Liver (tissue), 9 donors: Measurements from ENCODE around the gene LMAN2. TPM values are rescaled to one million over a fixed set of nuclear protein-coding genes. Genes with fewer than 3 reads are reported as not detected.

Experiments
- DNase-seq: peaks from one replicate; pipeline ENCODE4 v3.0.0-alpha.2; 2017; ENCODE audit warnings: low spot score
- H3K27ac ChIP-seq, 2 donors: one replicate each; pipeline ENCODE4 v1.7.0; 2013; ENCODE audit warnings: inconsistent platforms in 2 of 2, low read length in 2 of 2, control low read depth in 1 of 2, low read depth in 1 of 2, mild to moderate bottlenecking in 1 of 2
- H3K27me3 ChIP-seq, 4 donors: one replicate each; pipeline versions ENCODE4 v1.6.1 to v1.7.0; 2013; ENCODE audit warnings: low read length in 3 of 4, inconsistent platforms in 1 of 4, mild to moderate bottlenecking in 1 of 4, moderate library complexity in 1 of 4; ENCODE audit not compliant: control insufficient read depth in 4 of 4, insufficient read depth in 4 of 4
- H3K36me3 ChIP-seq, 4 donors: one replicate each; pipeline versions ENCODE4 v1.6.1 to v1.7.0; 2013; ENCODE audit warnings: low read length in 3 of 4, mild to moderate bottlenecking in 3 of 4, low read depth in 1 of 4, moderate library complexity in 1 of 4; ENCODE audit not compliant: control insufficient read depth in 4 of 4, insufficient read depth in 3 of 4
- H3K4me1 ChIP-seq, 4 donors: one replicate each; pipeline versions ENCODE4 v1.6.1 to v1.7.0; 2013; ENCODE audit warnings: low read length in 3 of 4, mild to moderate bottlenecking in 3 of 4, moderate library complexity in 1 of 4; ENCODE audit not compliant: control insufficient read depth in 4 of 4, insufficient read depth in 4 of 4
- H3K4me3 ChIP-seq, 3 donors: one replicate each; pipeline versions ENCODE4 v1.6.1 to v1.7.0; 2013; ENCODE audit warnings: low read length in 3 of 3, control low read depth in 1 of 3, low read depth in 1 of 3, mild to moderate bottlenecking in 1 of 3
- H3K9ac ChIP-seq, 2 donors: one replicate each; pipeline ENCODE4 v1.7.0; 2013; ENCODE audit warnings: low read length in 2 of 2, mild to moderate bottlenecking in 2 of 2, moderate library complexity in 2 of 2, control low read depth in 1 of 2, low read depth in 1 of 2
- H3K9me3 ChIP-seq, 4 donors: one replicate each; pipeline versions ENCODE4 v1.6.1 to v1.7.0; 2013; ENCODE audit warnings: low read length in 3 of 4; ENCODE audit not compliant: control insufficient read depth in 4 of 4
- ATF3 ChIP-seq: IDR thresholded peaks from 2 replicates; pipeline ENCODE4 v1.6.1; 2016; ENCODE audit warnings: antibody characterized with exemption
- CTCF ChIP-seq: fragments of 150-350 bp; IDR thresholded peaks from 2 replicates; pipeline ENCODE4 v1.5.1; 2017; ENCODE audit warnings: improper control_type of control experiment, low read depth, low read length; ENCODE audit not compliant: missing input control
- EGR1 ChIP-seq, 2 donors: IDR thresholded peaks; 2 replicates each; pipeline ENCODE4 v1.6.1; 2016 to 2018; ENCODE audit warnings: antibody characterized with exemption in 2 of 2, low read depth in 2 of 2
- FOXA1 ChIP-seq: IDR thresholded peaks from 2 replicates; pipeline ENCODE4 v1.6.1; 2016; ENCODE audit warnings: antibody characterized with exemption
- FOXA2 ChIP-seq: IDR thresholded peaks from 2 replicates; pipeline ENCODE4 v1.6.1; 2016; ENCODE audit warnings: antibody characterized with exemption
- GABPA ChIP-seq, 2 donors: IDR thresholded peaks in 1 of 2; conservative IDR thresholded peaks in 1 of 2; 2 replicates each; pipeline ENCODE4 v1.6.1; 2016; ENCODE audit warnings: antibody characterized with exemption in 2 of 2, mild to moderate bottlenecking in 1 of 2, moderate library complexity in 1 of 2
- HNF4G ChIP-seq: IDR thresholded peaks from 2 replicates; pipeline ENCODE4 v1.6.1; 2016; ENCODE audit warnings: antibody characterized with exemption
- JUND ChIP-seq, 2 donors: IDR thresholded peaks; 2 replicates each; pipeline ENCODE4 v1.6.1; 2016; ENCODE audit warnings: antibody characterized with exemption in 2 of 2
- MAX ChIP-seq: IDR thresholded peaks from 2 replicates; pipeline ENCODE4 v1.6.1; 2016; ENCODE audit warnings: antibody characterized with exemption
- NR2F2 ChIP-seq: IDR thresholded peaks from 2 replicates; pipeline ENCODE4 v1.6.1; 2016; ENCODE audit warnings: antibody characterized with exemption
- RAD21 ChIP-seq, 2 donors: IDR thresholded peaks; 2 replicates each; pipeline ENCODE4 v1.6.1; 2016; ENCODE audit warnings: antibody characterized with exemption in 2 of 2, mild to moderate bottlenecking in 2 of 2
- REST ChIP-seq: IDR thresholded peaks from 2 replicates; pipeline ENCODE4 v1.6.1; 2016; ENCODE audit warnings: antibody characterized with exemption, mild to moderate bottlenecking
- RXRA ChIP-seq, 2 donors: IDR thresholded peaks; 2 replicates each; pipeline ENCODE4 v1.6.1; 2017 to 2018; ENCODE audit warnings: antibody characterized with exemption in 2 of 2, mild to moderate bottlenecking in 1 of 2
- SP1 ChIP-seq: IDR thresholded peaks from 2 replicates; pipeline ENCODE4 v1.6.1; 2018; ENCODE audit warnings: antibody characterized with exemption, mild to moderate bottlenecking
- TAF1 ChIP-seq: conservative IDR thresholded peaks from 2 replicates; pipeline ENCODE4 v1.6.1; 2016; ENCODE audit warnings: antibody characterized with exemption, mild to moderate bottlenecking
- YY1 ChIP-seq: IDR thresholded peaks from 2 replicates; pipeline ENCODE4 v1.6.1; 2016; ENCODE audit warnings: antibody characterized with exemption, mild to moderate bottlenecking
- ZBTB33 ChIP-seq: IDR thresholded peaks from 2 replicates; pipeline ENCODE4 v1.6.1; 2016; ENCODE audit warnings: antibody characterized with exemption
- WGBS: extraction: QIAGEN DNeasy Blood & Tissue Kit; methylation state at CpG from one replicate; pipeline ENCODE4 v1.1.7; 2013; 5-methylcytosine and 5-hydroxymethylcytosine counted together
- polyA plus RNA-seq, 2 donors: library from polyadenylated mRNA; stranded (reverse) in 1 of 2; unstranded in 1 of 2; fragments of 200-250 nt in 1 of 2; fragments of >200 nt in 1 of 2; fragmentation: Nextera tagmentation in 1 of 2; extraction: Ambion mirVana in 1 of 2; gene quantifications; one replicate each; pipeline versions ENCODE4 v1.2.1 to v1.2.3, GENCODE V29; 2013 to 2015
- total RNA-seq, 2 donors: library from RNA; depleted of rRNA; stranded (reverse); fragments of >200 nt; gene quantifications; one replicate each; pipeline ENCODE4 v1.2.3, GENCODE V29; 2014
- donor health status: healthy.
- donor health status: healthy.
- donor health status: healthy.
- donor health status: healthy.
- donor health status: healthy.

The LMAN2 gene
- total and polyA plus RNA-seq, 4 donors: 243 to 478 (median 364) TPM

GRCh38 chr5:177319913-177320588 lies 31.4 kb downstream of the LMAN2 start:
- Histone ChIP-seq H3K27ac (no peak overlapping the region), H3K4me3 (no peak overlapping the region), H3K9ac (no peak overlapping the region), H3K27me3 (no peaks in the 10 kb centered on the region), H3K4me1 (peaks cover 1 to 5% (median 4%) of the 10 kb centered on the region in 4 donors), H3K36me3 (no peaks in the 10 kb centered on the region), H3K9me3 (no peaks in the 10 kb centered on the region)
- no peak for DNase-seq
- TF ChIP-seq MAX (no peak), RXRA (IDR thresholded peaks at IDR 0.05) (no peak), GABPA (IDR thresholded peaks at IDR 0.05 in 1 of 2, conservative IDR thresholded peaks at IDR 0.05 in 1 of 2) (no peak), RAD21 (IDR thresholded peaks at IDR 0.05) (no peak), TAF1 (no peak), NR2F2 (no peak), SP1 (no peak), REST (no peak), EGR1 (IDR thresholded peaks at IDR 0.05; ENCODE audit: low read depth in 2 of 2) (no peak), ATF3 (no peak), JUND (IDR thresholded peaks at IDR 0.05) (no peak), FOXA1 (no peak), ZBTB33 (no peak), CTCF (no peak)
- 94% methylated on average over 14 of the region's 14 CpGs for WGBS

- peaks cover 1 to 6% (median 4%) of the 10 kb centered on the region in 4 donors for H3K4me1 ChIP-seq
- DNase-seq: peak; percentile 80
- H3K9me3 ChIP-seq: no peaks in the 10 kb centered on the region
- no peak overlapping the region for H3K4me3 ChIP-seq
- H3K9ac ChIP-seq: no peak overlapping the region
- H3K27ac ChIP-seq: no peak overlapping the region
- no peaks in the 10 kb centered on the region for H3K27me3 ChIP-seq
- WGBS: 25% methylated on average over 7 of the region's 7 CpGs
- no peaks in the 10 kb centered on the region for H3K36me3 ChIP-seq
- TF ChIP-seq RAD21 (IDR thresholded peaks at IDR 0.05): peak; percentile 98 to 99
- no peak for TF ChIP-seq FOXA1
- TF ChIP-seq NR2F2: no peak
- peak; percentile 74 for TF ChIP-seq SP1
- peak; percentile 74 for TF ChIP-seq HNF4G
- no peak for TF ChIP-seq MAX
- peak; percentile 52 for TF ChIP-seq YY1
- TF ChIP-seq ATF3: no peak
- peak in 1 of 2 donors; percentile 48 for TF ChIP-seq JUND (IDR thresholded peaks at IDR 0.05)
- TF ChIP-seq EGR1 (IDR thresholded peaks at IDR 0.05; ENCODE audit: low read depth in 2 of 2): no peak
- TF ChIP-seq FOXA2: no peak
- TF ChIP-seq TAF1: no peak
- TF ChIP-seq RXRA (IDR thresholded peaks at IDR 0.05): peak; percentile 51 to 78
- TF ChIP-seq ZBTB33: no peak
- TF ChIP-seq CTCF: peak; percentile 94
These were observed 33.5 kb downstream of the LMAN2 start for GRCh38 chr5:177317959-177318377.
